Heart left ventricle (tissue), 13 donors: ENCODE results near the gene SNX5.

Source experiments
- CTCF ChIP-seq, 12 donors: fragments of 200-600 bp; sonication (generic) in 4 of 12; IDR thresholded peaks; one replicate each; pipeline versions ENCODE4 v1.5.0 to v1.8.0; 2018 to 2022; ENCODE audit warnings: antibody characterized with exemption in 12 of 12, mild to moderate bottlenecking in 5 of 12
- POLR2A ChIP-seq, 2 donors: fragments of 450-650 bp; IDR thresholded peaks; one replicate each; pipeline ENCODE4 v1.6.1; 2017; ENCODE audit warnings: antibody characterized with exemption in 2 of 2, mild to moderate bottlenecking in 2 of 2, moderate library complexity in 2 of 2
- donor health status: ischemic (EF 13 %, LVEDD 7.1; RV severe dilation, severe dysfunction).
- donor health status: DM: no; HTN: yes; CAD: no.
- donor health status: DM: no; HTN: no; CAD: no.
- donor health status: ischemic (EF 25% LVEDD 6.9; RV normal size, moderate dysfunction).
- donor health status: ischemic (EF 25% LVEDD 5.7; RV mildly dilated, moderate dysfunction).
- donor health status: ischemic (EF 35%, LVEDD 5.7; RV mildly dilated, moderate dysfunction).
- donor health status: nonischemic (EF 11% LVEDD 7.7; RV severe dilation, severe dysfunction).
- donor health status: DM: yes; HTN: yes; CAD: no.
- donor health status: PGD.
- donor health status: ischemic (EF 29% LVEDD 5.4; RV normal size, mild dysfunction).
- donor health status: nonischemic (EF 23%, LVEDD 6.1; RV moderate dilation, normal function).

DNA sequence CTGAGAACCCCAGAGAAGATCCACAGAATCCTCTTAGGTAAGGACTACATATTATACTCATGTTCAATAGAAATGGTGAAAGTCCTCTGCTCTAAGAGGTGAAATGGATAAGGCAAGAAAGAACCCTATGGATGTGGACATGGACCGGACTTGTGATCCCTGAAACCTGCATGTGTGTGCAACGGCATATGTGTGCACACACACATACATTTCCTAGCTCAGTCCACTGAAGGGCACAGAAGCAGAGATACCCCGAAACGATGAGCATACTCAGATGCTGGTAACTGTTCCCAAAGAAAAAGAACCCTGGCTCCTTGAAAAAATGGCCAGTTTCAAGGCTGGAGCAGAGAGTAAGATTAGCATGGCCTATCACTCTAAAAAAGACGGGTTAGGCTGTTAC is 22.6 kb downstream of the SNX5 start:
- TF ChIP-seq CTCF (IDR thresholded peaks at IDR 0.05) (no peak), POLR2A (IDR thresholded peaks at IDR 0.05) (no peak)
